Activated CD4-positive, alpha-beta T cell treated with anti-CD3 and anti-CD28 coated beads, Interleukin-2, amount 50 U/mL, for 4 hours (primary cell): ENCODE results near the gene SLC37A1.
A peak's percentile ranks its signal among the peaks of the same experiment; 100 is the strongest.

Source experiments
- DNase-seq, 2 experiments: peaks; one replicate each; pipeline ENCODE4 v3.0.0-alpha.2; 2020

The SLC37A1 gene

DNA sequence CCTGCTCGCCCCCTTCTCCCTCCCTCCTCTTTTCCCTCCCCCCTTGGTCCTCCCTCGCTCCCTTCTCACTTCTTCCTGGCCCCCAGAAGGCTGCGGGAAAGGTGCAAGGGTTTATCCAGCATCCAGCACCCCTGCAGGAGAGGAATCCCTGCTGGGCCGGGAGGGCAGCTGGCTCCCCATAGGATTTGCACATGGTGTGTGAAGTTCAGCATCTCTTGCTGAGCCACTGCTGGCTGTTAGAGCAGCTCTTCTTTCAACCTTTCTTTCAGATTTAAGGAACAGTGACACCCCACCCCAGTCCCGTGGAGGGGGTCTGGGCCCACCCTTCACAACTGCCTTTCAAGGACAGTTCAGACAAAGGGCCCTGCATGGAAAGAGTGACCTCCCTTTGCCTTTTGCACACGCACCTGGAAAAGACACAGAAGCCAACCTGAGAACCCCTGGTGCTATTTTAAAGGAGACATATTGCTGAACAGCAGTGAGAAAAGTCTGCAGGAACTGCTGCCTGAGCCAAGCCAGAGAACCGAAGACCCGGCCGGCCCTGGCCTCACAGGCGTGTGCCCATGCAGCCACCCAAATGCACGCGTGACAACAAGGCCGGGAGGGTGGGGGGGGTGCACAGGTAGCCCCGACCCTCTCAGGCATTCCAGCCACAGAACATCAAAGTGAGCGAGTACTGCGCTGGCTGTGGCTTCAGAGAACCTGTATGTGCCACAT lies 66.6 kb downstream of the SLC37A1 start:
- DNase-seq, result no peak

DNA sequence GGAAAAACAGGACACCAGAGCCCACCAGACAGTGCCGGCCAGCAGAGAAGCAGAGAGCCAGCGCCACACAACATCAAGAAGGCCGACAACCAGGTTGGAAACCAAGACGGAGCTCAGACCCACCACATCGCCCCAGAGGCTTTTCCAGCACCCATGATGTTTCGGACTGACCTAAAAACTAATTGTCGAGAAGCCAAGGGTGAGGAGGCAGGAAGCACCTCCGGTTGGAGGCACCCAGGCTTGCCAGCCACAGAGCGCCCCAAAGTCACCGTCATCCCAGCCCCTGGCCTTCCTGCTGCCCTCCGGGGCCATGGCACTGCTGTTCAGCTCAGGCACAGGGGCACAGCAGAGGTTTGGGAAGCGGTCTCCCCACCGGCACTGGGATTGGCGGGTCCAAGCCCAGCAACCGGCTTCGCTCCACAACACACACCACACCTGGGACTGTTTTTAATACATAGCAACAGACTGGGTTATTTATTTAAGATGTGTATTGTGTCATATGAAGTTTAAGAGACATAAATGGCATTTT lies 67.2 kb downstream of the SLC37A1 start:
- DNase-seq, result no peak

DNA sequence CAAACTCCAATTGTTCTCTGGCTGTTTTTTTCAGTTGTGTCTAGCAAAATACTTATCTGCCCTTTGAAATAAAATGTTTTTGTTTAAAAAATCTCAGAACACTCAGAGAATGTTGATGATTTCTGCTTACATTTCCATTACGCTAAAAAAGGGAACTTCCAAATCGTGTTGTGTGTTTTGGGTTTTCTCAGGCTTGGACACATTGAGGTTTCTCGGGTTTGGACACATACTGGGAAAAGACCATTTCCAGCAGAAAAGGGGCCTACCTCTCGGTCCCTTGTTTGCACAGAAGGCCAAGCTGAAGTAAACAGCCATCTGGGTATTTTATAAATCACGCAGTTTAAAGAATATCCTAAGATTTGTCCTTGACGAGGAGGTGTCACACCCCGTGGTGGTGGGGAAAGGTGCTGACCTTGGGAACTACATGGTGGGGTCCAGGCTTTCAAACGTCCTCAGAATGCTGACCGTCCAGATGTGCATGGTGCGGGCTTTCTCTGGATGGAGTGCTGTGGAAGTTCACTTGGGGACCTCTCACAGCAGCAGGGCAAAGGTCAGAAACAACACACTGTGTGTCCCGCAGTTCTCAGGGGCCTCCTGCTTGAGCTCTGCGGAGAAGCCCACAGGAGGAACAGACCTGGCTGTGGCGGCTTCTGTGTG lies 67.8 kb downstream of the SLC37A1 start:
- no peak for DNase-seq

DNA sequence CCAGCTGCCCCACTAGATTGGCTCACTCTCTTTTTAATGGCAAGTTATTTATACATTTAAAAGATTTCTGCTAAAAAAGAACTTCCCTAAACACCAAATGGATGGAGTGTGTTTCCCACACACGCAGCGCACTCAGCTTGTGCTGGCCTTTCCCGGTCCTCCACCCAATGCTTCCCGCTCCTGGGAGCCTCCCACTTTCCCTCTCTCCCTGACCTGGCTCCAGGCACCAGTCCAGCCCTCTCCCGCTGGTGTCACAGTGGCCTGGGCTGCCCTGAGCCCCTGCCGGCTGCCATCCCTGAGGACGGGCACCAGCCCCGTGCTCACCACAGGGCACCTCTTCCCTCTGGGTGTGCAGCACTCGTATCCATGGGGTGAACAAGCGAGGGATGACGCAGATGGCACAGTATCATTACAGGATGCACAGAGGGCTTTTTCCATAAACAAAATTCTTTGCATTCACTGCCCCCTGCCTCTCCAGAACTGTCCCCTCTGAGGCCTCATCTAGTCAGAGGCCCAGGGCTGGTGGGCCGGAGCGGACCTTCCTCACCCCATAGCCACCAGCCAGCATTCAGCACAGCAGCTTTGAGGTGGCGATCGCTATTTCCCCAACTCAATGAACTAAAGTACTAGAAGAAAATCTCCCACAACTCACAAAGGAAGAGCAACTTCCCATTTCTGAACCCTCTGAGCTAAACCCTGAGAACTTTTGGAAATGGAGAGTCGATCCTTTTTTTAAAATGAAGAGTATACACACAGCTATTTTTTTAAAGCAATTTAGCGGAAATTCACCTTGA lies 68.5 kb downstream of the SLC37A1 start:
- no peak for DNase-seq

DNA sequence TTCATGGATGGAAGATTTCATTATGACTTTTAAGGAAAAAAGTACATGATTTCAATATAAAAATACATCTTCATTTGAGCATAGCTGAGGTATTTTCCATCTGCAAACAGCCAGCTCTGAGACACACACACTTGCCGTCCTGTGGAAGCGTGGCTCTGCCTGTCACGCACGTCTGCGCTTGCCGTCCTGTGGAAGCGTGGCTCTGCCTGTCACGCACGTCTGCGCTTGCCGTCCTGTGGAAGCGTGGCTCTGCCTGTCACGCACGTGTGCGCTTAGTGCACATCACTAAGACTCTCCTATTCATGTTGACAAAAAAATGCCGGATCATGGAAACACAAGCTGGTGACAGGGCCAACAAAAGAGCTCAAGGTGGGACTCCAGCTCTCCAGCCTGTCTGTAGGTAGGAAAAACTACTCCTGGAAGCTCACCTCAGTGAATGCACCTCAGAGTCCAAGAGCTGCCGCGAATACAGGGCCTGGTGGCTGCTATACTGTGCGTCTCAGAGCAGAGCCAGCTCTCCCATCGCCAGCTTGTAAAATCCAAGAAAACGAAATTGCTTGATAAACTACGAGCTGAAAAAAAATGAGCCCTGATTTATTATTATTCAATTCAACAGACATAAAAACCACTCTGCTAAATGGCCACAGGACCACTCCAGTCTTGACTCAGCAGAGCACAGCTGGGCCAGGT lies 69.3 kb downstream of the SLC37A1 start:
- DNase-seq, result no peak

DNA sequence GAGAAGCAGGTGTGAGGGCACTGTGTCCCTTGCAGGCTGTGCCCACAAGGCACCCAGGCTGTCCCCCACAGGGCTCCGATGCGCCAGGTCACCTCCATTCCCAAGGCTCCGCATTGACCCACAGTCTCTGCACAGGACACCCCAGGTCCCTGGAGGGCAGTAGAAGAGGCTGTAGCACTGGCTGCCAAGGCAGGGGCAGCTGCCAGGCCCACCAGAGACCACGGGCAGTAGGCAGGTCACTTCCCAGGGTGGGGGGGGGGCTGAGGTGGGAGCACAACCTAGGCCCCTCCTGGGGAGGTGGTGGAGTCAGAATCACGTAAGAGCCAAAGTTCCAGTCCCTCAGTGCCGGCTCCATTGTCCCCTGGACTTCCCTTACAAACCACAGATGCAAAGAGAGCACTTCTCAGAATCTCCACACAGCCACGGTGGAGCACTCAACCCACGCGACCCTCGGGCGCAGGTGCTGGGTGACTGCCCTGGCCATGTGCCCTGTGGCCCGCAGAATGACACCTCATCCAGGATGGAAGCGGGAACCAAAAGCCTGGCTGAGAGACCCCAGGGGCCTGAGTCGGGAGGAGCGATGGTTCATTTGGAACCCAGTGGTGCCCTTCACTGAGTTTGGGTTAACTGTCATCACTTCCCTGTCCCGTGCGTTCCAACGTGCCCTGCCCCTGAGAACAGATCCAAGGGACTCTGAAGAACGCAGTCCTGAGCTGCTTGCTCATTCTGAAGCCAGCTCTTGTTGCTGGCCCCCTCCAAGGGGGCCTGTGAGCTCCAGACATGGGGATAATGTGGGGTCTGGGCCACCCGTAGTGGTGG lies 70.0 kb downstream of the SLC37A1 start:
- no peak for DNase-seq

DNA sequence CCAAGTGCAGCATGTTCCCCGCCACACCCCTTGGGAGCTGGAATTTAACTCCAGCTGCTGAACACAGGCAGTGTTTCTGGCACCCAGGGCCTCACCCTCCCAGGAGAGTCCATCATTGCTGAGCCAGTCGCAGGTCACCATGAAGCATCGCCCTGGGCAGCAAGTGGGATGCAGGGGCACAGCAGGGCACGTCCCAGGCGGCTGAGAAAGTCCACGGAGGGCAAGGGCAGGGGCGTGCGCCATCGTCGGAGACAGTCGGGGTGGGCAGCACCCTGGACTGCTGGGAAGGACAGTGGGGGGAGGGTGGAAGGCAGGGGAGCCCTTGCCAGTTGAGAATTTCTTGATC lies 70.6 kb downstream of the SLC37A1 start:
- no peak for DNase-seq

DNA sequence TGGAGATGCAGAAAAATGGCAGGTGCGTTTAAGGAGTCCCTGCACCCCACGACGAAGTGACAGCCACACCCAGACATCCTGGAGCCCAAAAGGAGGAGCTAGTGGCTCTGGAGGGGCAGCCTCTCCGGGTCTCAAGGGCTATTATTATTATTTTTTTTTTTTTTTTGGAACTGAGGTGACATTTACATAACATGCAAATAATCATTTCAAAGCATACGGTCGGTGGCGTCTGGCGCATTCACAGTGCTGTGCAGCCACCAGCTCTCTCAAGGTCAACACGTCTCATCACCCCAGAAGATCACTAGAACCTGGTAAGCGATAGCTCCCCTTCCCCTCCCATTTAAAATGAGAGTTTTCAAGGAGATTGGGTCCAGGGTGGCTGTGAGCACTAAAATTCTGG lies 72.2 kb downstream of the SLC37A1 start:
- DNase-seq, result no peak

DNA sequence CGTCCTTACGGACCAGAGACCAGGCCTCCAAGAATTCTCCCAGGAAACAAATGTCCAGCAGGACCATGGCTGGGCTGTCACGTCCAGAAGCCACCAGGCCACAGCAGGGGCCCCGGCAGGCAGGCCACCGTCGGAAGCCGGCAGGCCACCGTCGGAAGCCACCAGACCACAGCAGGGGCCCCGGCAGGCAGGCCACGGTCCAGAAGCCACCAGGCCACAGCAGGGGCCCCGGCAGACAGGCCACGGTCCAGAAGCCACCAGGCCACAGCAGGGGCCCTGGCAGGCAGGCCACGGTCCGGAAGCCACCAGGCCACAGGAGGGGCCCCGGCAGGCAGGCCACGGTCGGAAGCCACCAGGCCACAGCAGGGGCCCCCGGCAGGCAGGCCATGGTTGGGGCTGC lies 72.8 kb downstream of the SLC37A1 start:
- no peak for DNase-seq

DNA sequence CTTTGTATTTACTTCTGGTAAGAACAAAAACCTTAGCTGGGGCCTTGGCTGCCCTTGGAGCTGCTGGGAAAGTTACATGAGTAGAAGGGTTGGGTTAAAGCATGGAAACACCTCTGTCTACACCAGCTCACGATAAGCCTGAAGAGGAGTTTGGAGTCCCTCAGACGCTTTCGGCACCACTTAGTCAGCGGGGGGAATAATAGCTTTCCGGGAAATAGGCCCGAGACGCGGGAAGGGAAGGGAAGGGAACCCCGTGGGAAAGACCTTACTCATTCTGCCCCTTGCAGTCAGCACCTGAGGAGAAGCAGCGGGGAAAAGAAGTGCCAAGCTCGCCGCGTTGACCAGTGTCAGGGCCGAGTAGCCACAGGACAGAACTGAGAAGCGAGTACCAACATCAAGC lies 73.4 kb downstream of the SLC37A1 start:
- DNase-seq, result no peak

DNA sequence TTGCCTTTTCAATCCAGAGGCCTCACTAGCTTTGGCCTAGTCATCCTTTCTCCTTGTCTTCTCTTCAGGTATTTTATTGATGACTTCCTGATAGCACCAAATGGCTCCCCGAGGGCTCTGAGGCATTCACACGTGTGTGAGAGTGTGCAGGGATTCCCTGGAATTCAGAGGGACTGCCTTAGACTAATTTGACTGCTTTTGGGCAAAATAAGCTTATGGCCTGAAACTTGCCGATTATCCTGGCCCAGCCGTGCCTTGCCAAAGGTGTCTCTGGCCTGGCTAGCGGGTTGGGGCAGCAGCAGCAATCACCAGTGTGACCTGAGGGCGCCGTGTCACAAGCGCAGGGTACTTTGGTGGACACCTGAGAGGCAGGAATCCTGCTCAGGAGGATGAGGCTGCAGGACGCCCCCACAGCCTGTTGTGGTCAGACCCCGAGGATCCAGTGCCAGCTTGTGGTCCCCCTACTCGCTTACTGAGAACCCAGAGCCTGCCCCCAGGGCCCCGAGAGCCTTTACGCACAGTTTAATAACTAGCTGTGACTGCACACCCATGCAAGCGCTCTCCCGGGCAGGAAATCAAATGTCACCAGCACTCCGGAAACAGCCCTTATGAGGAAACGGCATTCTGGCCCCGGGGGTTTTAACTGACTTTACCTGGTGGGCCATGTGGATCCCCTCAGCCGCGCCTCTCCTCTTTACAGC lies 76.9 kb downstream of the SLC37A1 start:
- DNase-seq, result no peak

DNA sequence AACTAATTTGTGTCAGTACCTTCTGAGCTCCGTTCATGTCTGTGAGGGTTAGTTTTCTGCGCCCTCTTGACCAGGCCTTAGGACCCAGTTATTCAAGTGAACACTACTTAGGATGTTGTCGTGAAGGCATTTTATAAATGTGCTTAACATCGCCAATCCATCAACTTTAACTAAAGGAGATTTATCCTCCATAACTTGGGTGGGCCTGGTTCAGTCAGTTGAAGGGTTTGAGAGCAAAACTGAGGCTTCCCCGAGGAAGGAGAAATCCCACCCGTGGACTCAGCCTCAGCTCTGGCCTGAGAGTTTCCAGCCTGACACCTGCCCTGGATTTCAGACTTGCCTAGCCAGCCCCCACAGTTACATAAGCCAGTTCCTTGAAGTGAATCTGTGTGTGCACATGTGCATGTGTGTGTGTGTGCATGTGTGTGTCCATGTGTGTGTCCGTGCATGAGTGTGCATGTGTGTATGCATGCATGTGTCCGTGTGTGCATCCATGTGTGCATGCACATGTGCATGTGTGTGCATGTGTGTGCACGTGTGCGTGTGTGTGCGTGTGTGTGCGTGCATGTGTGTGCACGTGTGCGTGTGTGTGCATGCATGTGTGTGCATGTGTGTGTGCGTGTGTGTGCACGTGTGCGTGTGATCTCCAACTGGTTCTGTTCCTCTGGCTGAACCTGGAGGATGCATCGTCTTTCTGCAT lies 77.7 kb downstream of the SLC37A1 start:
- DNase-seq, result no peak

DNA sequence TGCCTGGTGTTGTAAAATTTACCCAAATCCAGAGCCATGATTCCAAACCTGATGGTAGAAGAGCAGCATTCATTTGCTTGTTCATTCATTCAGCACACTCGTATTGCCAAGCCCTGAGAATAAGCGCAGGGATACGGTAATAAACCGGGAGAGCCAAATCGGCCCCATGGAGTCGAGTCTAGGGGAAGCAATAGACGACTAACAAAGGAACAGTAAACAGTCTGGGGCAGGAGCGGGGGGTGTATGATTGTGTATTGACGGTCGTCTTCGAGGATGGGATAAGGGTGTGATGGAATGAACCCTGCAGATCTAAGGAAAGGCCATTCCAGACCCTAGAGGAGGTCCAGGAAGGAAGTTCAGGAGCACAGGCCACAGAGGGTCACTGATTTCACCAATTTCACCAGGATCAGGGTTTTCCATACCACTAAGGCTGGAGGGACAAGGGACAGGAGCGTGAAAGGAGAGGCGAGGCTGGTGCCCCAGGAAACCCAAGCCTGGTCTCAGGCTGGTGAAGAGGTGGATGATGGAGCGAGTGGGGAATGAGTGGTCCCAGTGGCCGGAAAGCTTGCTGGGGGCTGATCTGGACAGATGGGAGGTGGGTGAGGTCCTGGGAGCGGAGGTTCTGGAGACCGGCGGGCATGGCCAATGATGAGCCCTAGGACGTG lies 78.6 kb downstream of the SLC37A1 start:
- DNase-seq, result no peak

DNA sequence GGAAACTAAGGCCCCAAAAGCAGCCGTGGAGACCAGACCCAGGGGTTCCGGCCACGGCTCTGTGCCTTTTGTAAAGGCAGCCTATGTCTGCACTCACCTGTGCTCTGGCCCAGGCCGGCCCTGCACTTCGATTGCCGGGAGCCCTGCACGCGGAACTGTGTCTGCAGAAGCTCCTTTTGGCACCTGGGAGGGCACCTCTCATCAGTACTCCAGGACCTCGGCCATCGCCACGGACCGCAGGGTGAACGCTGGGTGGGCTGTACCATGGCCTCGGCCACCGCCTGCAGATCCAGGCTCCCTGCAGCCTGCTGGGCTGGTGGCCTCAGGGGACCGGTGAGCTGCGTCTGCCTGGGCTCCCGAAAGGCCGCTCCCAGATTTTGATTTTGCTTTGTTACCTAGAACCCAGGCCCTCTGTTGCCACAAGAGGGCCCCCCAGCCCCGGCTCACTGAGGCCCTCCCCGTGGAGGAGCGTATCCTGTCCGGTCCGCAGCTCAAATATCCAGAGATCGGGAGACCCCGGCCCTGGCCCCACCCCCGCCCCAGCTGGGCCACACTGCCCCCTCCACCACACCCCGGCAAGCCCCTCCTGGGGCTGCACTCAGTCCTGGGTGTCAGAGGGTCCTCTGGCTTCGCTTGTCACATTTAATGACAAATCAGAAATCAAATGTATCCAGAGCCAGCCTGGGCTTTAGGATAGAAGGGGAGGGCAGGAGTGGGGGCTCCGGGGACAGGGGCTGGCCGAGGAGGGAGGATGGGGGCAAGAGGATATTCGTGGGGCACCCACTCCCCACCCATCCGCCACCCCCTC lies 79.6 kb downstream of the SLC37A1 start:
- DNase-seq, result peak; percentile 56 to 63

DNA sequence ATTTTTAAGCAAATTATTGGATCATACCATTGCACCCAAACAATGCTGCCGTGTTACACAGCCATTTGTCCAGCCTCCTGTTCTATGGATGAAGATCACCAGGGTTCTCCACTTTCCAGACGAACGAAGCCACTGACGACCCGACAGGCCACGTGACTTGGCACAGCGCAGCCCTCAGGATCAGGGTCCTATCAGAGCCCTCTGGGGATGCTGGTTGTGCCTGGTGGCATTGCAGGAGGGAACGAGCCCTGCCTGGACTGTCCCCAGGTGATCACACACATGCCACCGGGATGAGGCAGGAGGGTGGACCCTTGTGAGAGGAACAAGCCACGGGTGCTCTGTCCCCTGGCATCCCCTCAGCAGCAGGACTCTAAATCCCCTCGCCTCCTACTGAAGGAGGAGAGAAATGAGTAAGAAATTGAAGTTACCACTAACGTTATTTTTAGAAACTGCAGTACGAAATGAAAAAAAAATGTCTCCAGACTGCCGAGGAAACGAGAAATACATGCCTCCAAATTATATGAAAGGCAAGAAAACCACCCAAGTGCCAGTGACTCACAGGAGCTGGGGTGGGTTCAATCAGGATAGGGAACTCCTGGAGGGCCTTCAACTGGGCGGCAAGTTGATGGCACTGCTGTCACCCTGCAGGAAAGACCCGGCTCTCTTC lies 81.1 kb downstream of the SLC37A1 start:
- DNase-seq, result no peak

DNA sequence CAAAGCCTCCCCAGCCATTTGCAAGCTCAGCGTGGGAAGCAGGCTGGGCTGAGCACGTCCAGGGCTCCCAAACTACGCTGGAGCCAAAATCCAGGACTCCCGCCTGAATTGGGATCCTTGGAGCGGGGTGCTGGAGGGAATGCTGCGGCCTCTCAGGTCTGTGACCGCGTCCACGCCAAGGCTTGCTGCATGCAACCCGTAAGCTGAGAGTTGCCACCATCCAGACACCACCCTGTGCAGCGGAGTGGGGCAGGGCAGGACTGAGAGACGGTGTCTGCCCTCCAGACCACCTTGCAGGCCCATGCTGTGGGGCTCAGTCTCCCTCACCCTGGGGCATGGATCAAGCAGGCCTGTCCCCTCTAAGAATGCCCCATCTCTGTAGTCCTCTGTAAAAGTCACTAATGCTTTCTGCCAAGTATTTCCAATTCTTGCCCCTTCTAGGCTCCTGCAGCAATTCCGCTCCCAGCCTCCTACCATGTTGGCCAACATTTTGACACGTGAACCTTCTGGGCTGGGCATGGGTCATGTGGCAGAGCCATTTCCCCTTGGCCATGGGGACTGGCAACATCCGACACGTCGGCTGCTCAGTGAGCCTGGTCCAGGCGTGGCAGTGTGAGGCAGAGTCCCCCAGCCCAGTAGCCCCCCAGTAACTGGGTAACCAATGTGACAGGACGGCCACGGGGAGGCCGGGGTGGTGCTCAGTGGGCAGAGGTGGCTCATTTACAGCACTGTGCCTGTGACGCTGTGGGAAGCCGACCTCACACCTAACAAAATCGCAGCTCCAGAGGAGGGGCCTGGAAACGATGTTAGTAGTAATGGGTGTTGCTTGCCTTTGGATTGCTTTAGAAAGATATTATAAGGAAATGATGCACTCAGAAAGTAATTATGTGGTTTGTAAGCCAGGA lies 81.9 kb downstream of the SLC37A1 start:
- no peak for DNase-seq

DNA sequence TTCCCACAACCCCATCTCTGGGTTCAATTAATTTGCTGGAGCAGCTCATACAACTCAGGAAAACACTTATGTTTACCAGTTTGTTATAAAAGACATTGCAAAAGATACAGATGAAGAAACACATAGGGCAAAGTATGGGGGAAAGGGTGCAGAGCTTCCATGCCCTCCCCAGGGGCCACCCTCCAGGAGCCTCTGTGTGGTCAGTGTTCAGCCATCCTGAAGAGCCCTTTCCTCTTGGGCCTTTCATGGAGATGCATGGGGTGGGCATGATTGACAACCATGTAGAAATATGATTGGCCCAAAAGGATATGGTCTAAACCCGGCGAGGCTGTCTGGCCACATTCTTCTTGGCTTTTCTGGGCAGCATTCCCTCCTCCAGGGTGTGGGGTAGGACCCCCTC lies 83.0 kb downstream of the SLC37A1 start:
- no peak for DNase-seq
